Smooth muscle cell (in vitro differentiated cells): ENCODE measurements around the gene CACNA1B. TPM values are rescaled to one million over a fixed set of nuclear protein-coding genes. Genes with fewer than 3 reads are reported as not detected.

Source experiments
- DNase-seq: peaks from one replicate; lab custom pipeline; 2025; ENCODE audit not compliant: unreplicated experiment; lab: John Stamatoyannopoulos, UW
- H2AFZ ChIP-seq: fragments of 200-600 bp; sonication (generic); 2 replicates; pipeline ENCODE4 v1.6.0; 2016; ENCODE audit warnings: antibody characterized with exemption, low read depth, mild to moderate bottlenecking
- H3F3A ChIP-seq: fragments of 200-600 bp; sonication (generic); 2 replicates; pipeline ENCODE4 v1.6.0; 2017; ENCODE audit warnings: antibody characterized with exemption, low read depth
- H3K27ac ChIP-seq: fragments of 200-600 bp; sonication (generic); 2 replicates; pipeline ENCODE4 v1.5.1; 2016; ENCODE audit warnings: low read depth, mild to moderate bottlenecking
- H3K27me3 ChIP-seq: fragments of 200-600 bp; sonication (generic); 2 replicates; pipeline ENCODE4 v1.6.1; 2016; ENCODE audit warnings: low read depth, mild to moderate bottlenecking
- H3K36me3 ChIP-seq: fragments of 200-600 bp; sonication (generic); 2 replicates; pipeline ENCODE4 v1.5.1; 2016; ENCODE audit warnings: low read depth
- H3K4me1 ChIP-seq: fragments of 200-600 bp; sonication (generic); 2 replicates; pipeline ENCODE4 v1.5.1; 2016; ENCODE audit warnings: low read depth
- H3K4me2 ChIP-seq: fragments of 200-600 bp; sonication (generic); 2 replicates; pipeline ENCODE4 v1.6.0; 2016; ENCODE audit warnings: mild to moderate bottlenecking
- H3K4me3 ChIP-seq: fragments of 200-600 bp; sonication (generic); 2 replicates; pipeline ENCODE4 v1.5.1; 2016; ENCODE audit warnings: mild to moderate bottlenecking
- H3K79me2 ChIP-seq: fragments of 200-600 bp; sonication (generic); 2 replicates; pipeline ENCODE4 v1.6.0; 2016; ENCODE audit warnings: low read depth, mild to moderate bottlenecking
- H3K9ac ChIP-seq: fragments of 200-600 bp; sonication (generic); 2 replicates; pipeline ENCODE4 v1.6.0; 2016; ENCODE audit warnings: low read depth
- H3K9me3 ChIP-seq: fragments of 200-600 bp; sonication (generic); replicated peaks from 2 replicates; pipeline ENCODE4 v1.5.1; 2016; ENCODE audit warnings: low read depth
- H4K20me1 ChIP-seq: fragments of 200-600 bp; sonication (generic); 2 replicates; pipeline ENCODE4 v1.6.0; 2016; ENCODE audit warnings: low read depth
- WGBS: methylation state at CpG from one replicate; pipeline ENCODE4 v1.1.7; 2016; ENCODE audit warnings: low lambda C conversion rate; 5-methylcytosine and 5-hydroxymethylcytosine counted together
- polyA plus RNA-seq: library from polyadenylated mRNA; unstranded; fragments of >200 nt; fragmentation: Nextera tagmentation; extraction: Ambion mirVana; gene quantifications from 2 replicates; pipeline ENCODE4 v1.2.1, GENCODE V29; 2016
- total RNA-seq: library from RNA; depleted of rRNA; stranded (reverse); fragments of >200 nt; gene quantifications from 2 replicates; pipeline ENCODE4 v1.2.3, GENCODE V29; 2014
- TF ChIP-seq, protein P1 (sequence below): fragments of 200-600 bp; sonication (generic); IDR thresholded peaks from 2 replicates; pipeline ENCODE4 v1.5.1; 2017; ENCODE audit warnings: borderline replicate concordance, mild to moderate bottlenecking, antibody characterized with exemption; ENCODE audit not compliant: insufficient read depth, poor library complexity, severe bottlenecking

Gene CACNA1B
- total and polyA plus RNA-seq, 2 experiments from 2014 or later: 0.09 to 0.23 TPM

GRCh38 chr9:138075961-138076649 lies 198.5 kb downstream of the CACNA1B start:
- Histone ChIP-seq H3K4me1 (no peaks in the 10 kb centered on the region), H3K4me2 (no peak overlapping the region), H3K27me3 (no peaks in the 10 kb centered on the region), H3K4me3 (no peak overlapping the region), H4K20me1 (no peaks in the 10 kb centered on the region), H3K79me2 (no peaks in the 10 kb centered on the region), H3K27ac (no peak overlapping the region), H3K36me3 (no peaks in the 10 kb centered on the region), H3F3A (no peaks in the 10 kb centered on the region), H2AFZ (no peak overlapping the region), H3K9ac (no peak overlapping the region), H3K9me3 (no peaks in the 10 kb centered on the region)
- TF ChIP-seq, protein P1, sequence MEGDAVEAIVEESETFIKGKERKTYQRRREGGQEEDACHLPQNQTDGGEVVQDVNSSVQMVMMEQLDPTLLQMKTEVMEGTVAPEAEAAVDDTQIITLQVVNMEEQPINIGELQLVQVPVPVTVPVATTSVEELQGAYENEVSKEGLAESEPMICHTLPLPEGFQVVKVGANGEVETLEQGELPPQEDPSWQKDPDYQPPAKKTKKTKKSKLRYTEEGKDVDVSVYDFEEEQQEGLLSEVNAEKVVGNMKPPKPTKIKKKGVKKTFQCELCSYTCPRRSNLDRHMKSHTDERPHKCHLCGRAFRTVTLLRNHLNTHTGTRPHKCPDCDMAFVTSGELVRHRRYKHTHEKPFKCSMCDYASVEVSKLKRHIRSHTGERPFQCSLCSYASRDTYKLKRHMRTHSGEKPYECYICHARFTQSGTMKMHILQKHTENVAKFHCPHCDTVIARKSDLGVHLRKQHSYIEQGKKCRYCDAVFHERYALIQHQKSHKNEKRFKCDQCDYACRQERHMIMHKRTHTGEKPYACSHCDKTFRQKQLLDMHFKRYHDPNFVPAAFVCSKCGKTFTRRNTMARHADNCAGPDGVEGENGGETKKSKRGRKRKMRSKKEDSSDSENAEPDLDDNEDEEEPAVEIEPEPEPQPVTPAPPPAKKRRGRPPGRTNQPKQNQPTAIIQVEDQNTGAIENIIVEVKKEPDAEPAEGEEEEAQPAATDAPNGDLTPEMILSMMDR: no peak
- 93% methylated on average over 14 of the region's 14 CpGs for WGBS
- no peak for DNase-seq

GRCh38 chr9:138076650-138077009 lies 199.0 kb downstream of the CACNA1B start:
- Histone ChIP-seq H3K9me3 (no peaks in the 10 kb centered on the region), H3K27me3 (no peaks in the 10 kb centered on the region), H3K4me3 (no peak overlapping the region), H3K79me2 (no peaks in the 10 kb centered on the region), H3K4me1 (no peaks in the 10 kb centered on the region), H3K36me3 (no peaks in the 10 kb centered on the region), H2AFZ (no peak overlapping the region), H3K9ac (no peak overlapping the region), H3K4me2 (no peak overlapping the region), H3F3A (no peaks in the 10 kb centered on the region), H3K27ac (no peak overlapping the region), H4K20me1 (no peaks in the 10 kb centered on the region)
- DNase-seq: no peak
- WGBS: 93% methylated on average over 5 of the region's 5 CpGs
- TF ChIP-seq, protein P1: no peak

DNA sequence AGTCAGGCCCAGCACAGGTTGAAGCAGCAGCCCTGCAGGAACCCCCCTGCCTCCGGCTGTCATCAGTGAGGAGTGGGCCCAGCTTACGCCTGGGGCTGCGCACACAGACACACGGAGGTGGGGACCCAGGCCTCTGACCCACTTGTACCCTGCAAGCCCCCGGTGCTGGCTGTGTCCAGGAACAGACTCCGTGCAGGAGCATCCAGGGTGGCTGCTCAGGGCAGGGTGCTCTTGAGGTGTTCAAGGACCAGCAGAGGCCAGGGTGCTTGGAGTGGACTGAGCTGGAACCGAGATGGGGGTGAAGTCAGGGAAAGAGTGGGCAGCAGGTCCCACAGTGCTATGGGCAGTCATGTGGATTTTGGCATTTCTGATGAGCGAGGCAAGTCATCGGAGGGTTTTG lies 199.5 kb downstream of the CACNA1B start:
- Histone ChIP-seq H3K27me3 (no peaks in the 10 kb centered on the region), H2AFZ (no peak overlapping the region), H4K20me1 (no peaks in the 10 kb centered on the region), H3K9ac (no peak overlapping the region), H3K4me2 (no peak overlapping the region), H3K4me1 (no peaks in the 10 kb centered on the region), H3K4me3 (no peak overlapping the region), H3K36me3 (no peaks in the 10 kb centered on the region), H3K79me2 (no peaks in the 10 kb centered on the region), H3K9me3 (no peaks in the 10 kb centered on the region), H3K27ac (no peak overlapping the region), H3F3A (no peaks in the 10 kb centered on the region)
- no peak for DNase-seq
- TF ChIP-seq, protein P1: no peak
- 93% methylated on average over 9 of the region's 9 CpGs for WGBS
